Breast epithelium (tissue), 3 donors: ENCODE measurements around the gene PRTFDC1.

ENCODE experiments used
- CTCF ChIP-seq, 3 donors: fragments of 450-650 bp; IDR thresholded peaks; one replicate each; pipeline ENCODE4 v1.5.1; 2016 to 2017; ENCODE audit warnings: antibody characterized with exemption in 3 of 3, mild to moderate bottlenecking in 3 of 3, moderate library complexity in 3 of 3
- POLR2A ChIP-seq: fragments of 450-650 bp; IDR thresholded peaks from one replicate; pipeline ENCODE4 v1.6.1; 2016; ENCODE audit warnings: antibody characterized with exemption, mild to moderate bottlenecking, moderate library complexity

- TF ChIP-seq CTCF (IDR thresholded peaks at IDR 0.05), result no peak
- no peak for TF ChIP-seq POLR2A
Observed at GRCh38 chr10:24854256-24854655, 98.2 kb downstream of the PRTFDC1 start.
